ENCODE results near the gene INTS13. TPM values are rescaled to one million over a fixed set of nuclear protein-coding genes. Genes with fewer than 3 reads are reported as not detected.

Gene INTS13
- total and polyA plus RNA-seq, 4 donors: 6.6 to 19.7 (median 10.2) TPM

- Histone ChIP-seq H3K4me1 (ENCODE audit: control insufficient read depth in 4 of 4, insufficient read depth in 4 of 4, low read length in 3 of 4) (no peaks in the 10 kb centered on the region), H3K27me3 (ENCODE audit: control insufficient read depth in 4 of 4, insufficient read depth in 4 of 4, low read length in 3 of 4) (no peaks in the 10 kb centered on the region), H3K9me3 (ENCODE audit: control insufficient read depth in 4 of 4, low read length in 3 of 4) (no peaks in the 10 kb centered on the region), H3K27ac (ENCODE audit: low read depth in 1 of 2, low read length in 2 of 2) (no peak overlapping the region), H3K4me3 (ENCODE audit: low read depth in 1 of 3, low read length in 3 of 3) (no peak overlapping the region), H3K36me3 (ENCODE audit: control insufficient read depth in 4 of 4, insufficient read depth in 3 of 4, low read depth in 1 of 4, low read length in 3 of 4) (peaks cover 4 to 49% (median 24%) of the 10 kb centered on the region in 4 donors), H3K9ac (ENCODE audit: low read depth in 1 of 2, low read length in 2 of 2) (no peak overlapping the region)
- DNase-seq (ENCODE audit: low spot score): no peak
- TF ChIP-seq, protein P1, sequence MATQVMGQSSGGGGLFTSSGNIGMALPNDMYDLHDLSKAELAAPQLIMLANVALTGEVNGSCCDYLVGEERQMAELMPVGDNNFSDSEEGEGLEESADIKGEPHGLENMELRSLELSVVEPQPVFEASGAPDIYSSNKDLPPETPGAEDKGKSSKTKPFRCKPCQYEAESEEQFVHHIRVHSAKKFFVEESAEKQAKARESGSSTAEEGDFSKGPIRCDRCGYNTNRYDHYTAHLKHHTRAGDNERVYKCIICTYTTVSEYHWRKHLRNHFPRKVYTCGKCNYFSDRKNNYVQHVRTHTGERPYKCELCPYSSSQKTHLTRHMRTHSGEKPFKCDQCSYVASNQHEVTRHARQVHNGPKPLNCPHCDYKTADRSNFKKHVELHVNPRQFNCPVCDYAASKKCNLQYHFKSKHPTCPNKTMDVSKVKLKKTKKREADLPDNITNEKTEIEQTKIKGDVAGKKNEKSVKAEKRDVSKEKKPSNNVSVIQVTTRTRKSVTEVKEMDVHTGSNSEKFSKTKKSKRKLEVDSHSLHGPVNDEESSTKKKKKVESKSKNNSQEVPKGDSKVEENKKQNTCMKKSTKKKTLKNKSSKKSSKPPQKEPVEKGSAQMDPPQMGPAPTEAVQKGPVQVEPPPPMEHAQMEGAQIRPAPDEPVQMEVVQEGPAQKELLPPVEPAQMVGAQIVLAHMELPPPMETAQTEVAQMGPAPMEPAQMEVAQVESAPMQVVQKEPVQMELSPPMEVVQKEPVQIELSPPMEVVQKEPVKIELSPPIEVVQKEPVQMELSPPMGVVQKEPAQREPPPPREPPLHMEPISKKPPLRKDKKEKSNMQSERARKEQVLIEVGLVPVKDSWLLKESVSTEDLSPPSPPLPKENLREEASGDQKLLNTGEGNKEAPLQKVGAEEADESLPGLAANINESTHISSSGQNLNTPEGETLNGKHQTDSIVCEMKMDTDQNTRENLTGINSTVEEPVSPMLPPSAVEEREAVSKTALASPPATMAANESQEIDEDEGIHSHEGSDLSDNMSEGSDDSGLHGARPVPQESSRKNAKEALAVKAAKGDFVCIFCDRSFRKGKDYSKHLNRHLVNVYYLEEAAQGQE (IDR thresholded peaks at IDR 0.05): no peak
- no peak for TF ChIP-seq EGR1 (IDR thresholded peaks at IDR 0.05; ENCODE audit: low read depth in 2 of 2)
- no peak for TF ChIP-seq HNF4G (IDR thresholded peaks at IDR 0.05)
- TF ChIP-seq, protein P2, sequence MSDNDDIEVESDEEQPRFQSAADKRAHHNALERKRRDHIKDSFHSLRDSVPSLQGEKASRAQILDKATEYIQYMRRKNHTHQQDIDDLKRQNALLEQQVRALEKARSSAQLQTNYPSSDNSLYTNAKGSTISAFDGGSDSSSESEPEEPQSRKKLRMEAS (IDR thresholded peaks at IDR 0.05): no peak
- no peak for TF ChIP-seq ATF3 (IDR thresholded peaks at IDR 0.05)
- no peak for TF ChIP-seq HNF4A (conservative IDR thresholded peaks at IDR 0.05)
- no peak for TF ChIP-seq RXRA (IDR thresholded peaks at IDR 0.05)
- no peak for TF ChIP-seq NR2F2 (IDR thresholded peaks at IDR 0.05)
- TF ChIP-seq JUND (IDR thresholded peaks at IDR 0.05): no peak
- TF ChIP-seq YY1 (IDR thresholded peaks at IDR 0.05): no peak
- TF ChIP-seq, protein P3, sequence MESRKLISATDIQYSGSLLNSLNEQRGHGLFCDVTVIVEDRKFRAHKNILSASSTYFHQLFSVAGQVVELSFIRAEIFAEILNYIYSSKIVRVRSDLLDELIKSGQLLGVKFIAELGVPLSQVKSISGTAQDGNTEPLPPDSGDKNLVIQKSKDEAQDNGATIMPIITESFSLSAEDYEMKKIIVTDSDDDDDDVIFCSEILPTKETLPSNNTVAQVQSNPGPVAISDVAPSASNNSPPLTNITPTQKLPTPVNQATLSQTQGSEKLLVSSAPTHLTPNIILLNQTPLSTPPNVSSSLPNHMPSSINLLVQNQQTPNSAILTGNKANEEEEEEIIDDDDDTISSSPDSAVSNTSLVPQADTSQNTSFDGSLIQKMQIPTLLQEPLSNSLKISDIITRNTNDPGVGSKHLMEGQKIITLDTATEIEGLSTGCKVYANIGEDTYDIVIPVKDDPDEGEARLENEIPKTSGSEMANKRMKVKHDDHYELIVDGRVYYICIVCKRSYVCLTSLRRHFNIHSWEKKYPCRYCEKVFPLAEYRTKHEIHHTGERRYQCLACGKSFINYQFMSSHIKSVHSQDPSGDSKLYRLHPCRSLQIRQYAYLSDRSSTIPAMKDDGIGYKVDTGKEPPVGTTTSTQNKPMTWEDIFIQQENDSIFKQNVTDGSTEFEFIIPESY (IDR thresholded peaks at IDR 0.05): no peak
- TF ChIP-seq, protein P4, sequence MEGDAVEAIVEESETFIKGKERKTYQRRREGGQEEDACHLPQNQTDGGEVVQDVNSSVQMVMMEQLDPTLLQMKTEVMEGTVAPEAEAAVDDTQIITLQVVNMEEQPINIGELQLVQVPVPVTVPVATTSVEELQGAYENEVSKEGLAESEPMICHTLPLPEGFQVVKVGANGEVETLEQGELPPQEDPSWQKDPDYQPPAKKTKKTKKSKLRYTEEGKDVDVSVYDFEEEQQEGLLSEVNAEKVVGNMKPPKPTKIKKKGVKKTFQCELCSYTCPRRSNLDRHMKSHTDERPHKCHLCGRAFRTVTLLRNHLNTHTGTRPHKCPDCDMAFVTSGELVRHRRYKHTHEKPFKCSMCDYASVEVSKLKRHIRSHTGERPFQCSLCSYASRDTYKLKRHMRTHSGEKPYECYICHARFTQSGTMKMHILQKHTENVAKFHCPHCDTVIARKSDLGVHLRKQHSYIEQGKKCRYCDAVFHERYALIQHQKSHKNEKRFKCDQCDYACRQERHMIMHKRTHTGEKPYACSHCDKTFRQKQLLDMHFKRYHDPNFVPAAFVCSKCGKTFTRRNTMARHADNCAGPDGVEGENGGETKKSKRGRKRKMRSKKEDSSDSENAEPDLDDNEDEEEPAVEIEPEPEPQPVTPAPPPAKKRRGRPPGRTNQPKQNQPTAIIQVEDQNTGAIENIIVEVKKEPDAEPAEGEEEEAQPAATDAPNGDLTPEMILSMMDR (IDR thresholded peaks at IDR 0.05; ENCODE audit: low read depth, low read length, missing input control): no peak
- TF ChIP-seq GABPA (IDR thresholded peaks at IDR 0.05 in 1 of 2, conservative IDR thresholded peaks at IDR 0.05 in 1 of 2): no peak
- TF ChIP-seq FOXA2 (IDR thresholded peaks at IDR 0.05): no peak
- TF ChIP-seq TAF1 (conservative IDR thresholded peaks at IDR 0.05): no peak
- no peak for TF ChIP-seq SP1 (IDR thresholded peaks at IDR 0.05)
- no peak for TF ChIP-seq FOXA1 (IDR thresholded peaks at IDR 0.05)
- TF ChIP-seq RAD21 (IDR thresholded peaks at IDR 0.05): no peak
- 84% methylated on average over 2 of the region's 2 CpGs for WGBS
These were observed 38.9 kb upstream of the INTS13 start for GRCh38 chr12:26976687-26977086.

Data from liver (tissue), 9 donors.